OCI-LY1 (cell line): ENCODE results near the gene GADD45B.

ENCODE experiments used
- CTCF ChIP-seq: fragments of 200-600 bp; sonication (generic), shearing (Covaris generic); IDR thresholded peaks from 2 replicates; pipeline ENCODE4 v1.5.1; 2017; ENCODE audit warnings: mild to moderate bottlenecking, antibody characterized with exemption, low read length, moderate library complexity, mixed read lengths
- EZH2 ChIP-seq: fragments of 200-600 bp; sonication (generic), shearing (Covaris generic); IDR thresholded peaks from 2 replicates; pipeline ENCODE4 v1.8.0; 2017; ENCODE audit warnings: borderline replicate concordance, mixed run types, mild to moderate bottlenecking, antibody characterized with exemption, low read length, moderate library complexity, mixed read lengths

GRCh38 chr19:2497186-2497585 lies 21.3 kb downstream of the GADD45B start:
- no peak for TF ChIP-seq CTCF
- TF ChIP-seq EZH2, result no peak
